ENCODE results near the gene HLCS.

HLCS gene

GRCh38 chr21:36735724-36736320, 230.6 kb downstream of the HLCS start:
- DNase-seq = no peak

GRCh38 chr21:36735201-36735515, 231.3 kb downstream of the HLCS start:
- DNase-seq = no peak

- DNase-seq = no peak
These were observed 231.9 kb downstream of the HLCS start for GRCh38 chr21:36734367-36735200.

GRCh38 chr21:36733857-36734256, 232.6 kb downstream of the HLCS start:
- DNase-seq = no peak

GRCh38 chr21:36732761-36733160, 233.7 kb downstream of the HLCS start:
- DNase-seq = no peak

- no peak for DNase-seq
These were observed 234.3 kb downstream of the HLCS start for GRCh38 chr21:36732217-36732616.

- DNase-seq = no peak
These were observed 235.9 kb downstream of the HLCS start for GRCh38 chr21:36730291-36731281.

- DNase-seq = no peak
These were observed 237.0 kb downstream of the HLCS start for GRCh38 chr21:36729310-36729970.

- DNase-seq = no peak
These were observed 237.9 kb downstream of the HLCS start for GRCh38 chr21:36728371-36729111.

GRCh38 chr21:36727866-36728265, 238.6 kb downstream of the HLCS start:
- DNase-seq = no peak

GRCh38 chr21:36725793-36726386, 240.6 kb downstream of the HLCS start:
- DNase-seq = no peak

- no peak for DNase-seq
These were observed 241.8 kb downstream of the HLCS start for GRCh38 chr21:36724660-36725059.

GRCh38 chr21:36723371-36723881, 243.0 kb downstream of the HLCS start:
- DNase-seq = no peak

GRCh38 chr21:36722370-36723368, 243.8 kb downstream of the HLCS start:
- DNase-seq = no peak

- DNase-seq = no peak
These were observed 244.7 kb downstream of the HLCS start for GRCh38 chr21:36721817-36722216.

GRCh38 chr21:36719614-36720013, 246.9 kb downstream of the HLCS start:
- no peak for DNase-seq

GRCh38 chr21:36718951-36719501, 247.4 kb downstream of the HLCS start:
- no peak for DNase-seq

GRCh38 chr21:36717976-36718375, 248.5 kb downstream of the HLCS start:
- no peak for DNase-seq

- DNase-seq = no peak
These were observed 249.6 kb downstream of the HLCS start for GRCh38 chr21:36716836-36717235.

GRCh38 chr21:36716387-36716786, 250.1 kb downstream of the HLCS start:
- no peak for DNase-seq

Data from NK-92 treated with Interleukin-12 subunit alpha and Interleukin-12 subunit beta, amount 100 ng/mL, for 24 hours (cell line).